ENCODE data around the gene BTN1A1. TPM values are rescaled to one million over a fixed set of nuclear protein-coding genes. Genes with fewer than 3 reads are reported as not detected.

The BTN1A1 gene
- total and polyA plus RNA-seq, 2 donors (not counting 1 experiment from before 2014, with no cell fraction given): not detected

- Histone ChIP-seq H3K9me3 (ENCODE audit: control insufficient read depth, insufficient read depth, low read depth, low read length) (no peaks in the 10 kb centered on the region), H3K4me2 (ENCODE audit: extremely low read depth, insufficient read depth, low read length) (peak overlapping the region; percentile 49), H3K27ac (ENCODE audit: insufficient read depth, low read length) (peak overlapping the region; percentile 10), H3K4me3 (replicated peaks in 1 of 4; ENCODE audit: control extremely low read depth in 1 of 4, insufficient read depth in 1 of 4, low read depth in 3 of 4, low read length in 4 of 4) (peak overlapping the region; percentile 54 to 61 (median 58)), H3K27me3 (ENCODE audit: control insufficient read depth, insufficient read depth, low read length) (no peaks in the 10 kb centered on the region), H3K79me2 (ENCODE audit: control insufficient read depth, insufficient read depth, low read length) (no peaks in the 10 kb centered on the region), H2AFZ (ENCODE audit: low read length) (peak overlapping the region; percentile 81), H3K9ac (ENCODE audit: insufficient read depth, low read length) (peak overlapping the region; percentile 22), H4K20me1 (ENCODE audit: control insufficient read depth, extremely low read depth, insufficient read depth, low read length) (no peaks in the 10 kb centered on the region), H3K36me3 (ENCODE audit: control insufficient read depth, insufficient read depth, low read length) (peaks cover 3% of the 10 kb centered on the region), H3K4me1 (ENCODE audit: control insufficient read depth, extremely low read depth, insufficient read depth, low read length) (no peaks in the 10 kb centered on the region)
- TF ChIP-seq, protein P1, sequence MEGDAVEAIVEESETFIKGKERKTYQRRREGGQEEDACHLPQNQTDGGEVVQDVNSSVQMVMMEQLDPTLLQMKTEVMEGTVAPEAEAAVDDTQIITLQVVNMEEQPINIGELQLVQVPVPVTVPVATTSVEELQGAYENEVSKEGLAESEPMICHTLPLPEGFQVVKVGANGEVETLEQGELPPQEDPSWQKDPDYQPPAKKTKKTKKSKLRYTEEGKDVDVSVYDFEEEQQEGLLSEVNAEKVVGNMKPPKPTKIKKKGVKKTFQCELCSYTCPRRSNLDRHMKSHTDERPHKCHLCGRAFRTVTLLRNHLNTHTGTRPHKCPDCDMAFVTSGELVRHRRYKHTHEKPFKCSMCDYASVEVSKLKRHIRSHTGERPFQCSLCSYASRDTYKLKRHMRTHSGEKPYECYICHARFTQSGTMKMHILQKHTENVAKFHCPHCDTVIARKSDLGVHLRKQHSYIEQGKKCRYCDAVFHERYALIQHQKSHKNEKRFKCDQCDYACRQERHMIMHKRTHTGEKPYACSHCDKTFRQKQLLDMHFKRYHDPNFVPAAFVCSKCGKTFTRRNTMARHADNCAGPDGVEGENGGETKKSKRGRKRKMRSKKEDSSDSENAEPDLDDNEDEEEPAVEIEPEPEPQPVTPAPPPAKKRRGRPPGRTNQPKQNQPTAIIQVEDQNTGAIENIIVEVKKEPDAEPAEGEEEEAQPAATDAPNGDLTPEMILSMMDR (conservative IDR thresholded peaks at IDR 0.05 in 1 of 2, IDR thresholded peaks at IDR 0.05 in 1 of 2; ENCODE audit: low read depth in 1 of 2, low read length in 2 of 2): peak in 1 of 2 donors; percentile 8
- no peak for TF ChIP-seq EZH2 (IDR thresholded peaks at IDR 0.05; ENCODE audit: low read length, missing control alignments)
- peak; percentile 45 to 58 for DNase-seq (ENCODE audit: low read depth in 2 of 2)
Observed at GRCh38 chr6:26550250-26550993, 50.3 kb downstream of the BTN1A1 start.

DNA sequence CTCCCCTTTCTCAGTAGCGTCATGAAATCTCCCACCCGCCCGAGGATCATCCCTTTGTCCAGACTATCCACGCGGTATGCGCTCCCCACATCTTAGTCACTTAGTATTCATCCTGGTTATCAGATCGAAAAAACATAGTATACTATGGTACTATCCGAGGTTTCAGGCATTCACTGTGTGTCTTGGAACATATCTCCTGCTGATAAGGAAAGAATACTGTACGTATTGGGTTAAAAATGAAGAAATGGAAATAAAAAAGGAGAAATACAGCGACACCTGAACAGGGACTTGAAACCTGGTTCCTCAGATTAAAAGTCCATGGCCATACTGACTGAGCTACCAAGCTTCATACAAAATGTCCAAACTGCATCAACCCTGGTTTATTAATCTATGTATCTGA, 52.1 kb downstream of the BTN1A1 start:
- Histone ChIP-seq H3K4me3 (replicated peaks in 1 of 4; ENCODE audit: control extremely low read depth in 1 of 4, insufficient read depth in 1 of 4, low read depth in 3 of 4, low read length in 4 of 4) (no peak overlapping the region), H3K9ac (ENCODE audit: insufficient read depth, low read length) (no peak overlapping the region), H3K27ac (ENCODE audit: insufficient read depth, low read length) (no peak overlapping the region), H3K36me3 (ENCODE audit: control insufficient read depth, insufficient read depth, low read length) (no peaks in the 10 kb centered on the region), H3K4me2 (ENCODE audit: extremely low read depth, insufficient read depth, low read length) (no peak overlapping the region), H3K9me3 (ENCODE audit: control insufficient read depth, insufficient read depth, low read depth, low read length) (no peaks in the 10 kb centered on the region), H3K4me1 (ENCODE audit: control insufficient read depth, extremely low read depth, insufficient read depth, low read length) (no peaks in the 10 kb centered on the region), H3K27me3 (ENCODE audit: control insufficient read depth, insufficient read depth, low read length) (no peaks in the 10 kb centered on the region), H2AFZ (ENCODE audit: low read length) (no peak overlapping the region), H4K20me1 (ENCODE audit: control insufficient read depth, extremely low read depth, insufficient read depth, low read length) (no peaks in the 10 kb centered on the region), H3K79me2 (ENCODE audit: control insufficient read depth, insufficient read depth, low read length) (no peaks in the 10 kb centered on the region)
- TF ChIP-seq, protein P1 (conservative IDR thresholded peaks at IDR 0.05 in 1 of 2, IDR thresholded peaks at IDR 0.05 in 1 of 2; ENCODE audit: low read depth in 1 of 2, low read length in 2 of 2): no peak
- TF ChIP-seq EZH2 (IDR thresholded peaks at IDR 0.05; ENCODE audit: low read length, missing control alignments): no peak
- DNase-seq (ENCODE audit: low read depth in 2 of 2): no peak

DNA sequence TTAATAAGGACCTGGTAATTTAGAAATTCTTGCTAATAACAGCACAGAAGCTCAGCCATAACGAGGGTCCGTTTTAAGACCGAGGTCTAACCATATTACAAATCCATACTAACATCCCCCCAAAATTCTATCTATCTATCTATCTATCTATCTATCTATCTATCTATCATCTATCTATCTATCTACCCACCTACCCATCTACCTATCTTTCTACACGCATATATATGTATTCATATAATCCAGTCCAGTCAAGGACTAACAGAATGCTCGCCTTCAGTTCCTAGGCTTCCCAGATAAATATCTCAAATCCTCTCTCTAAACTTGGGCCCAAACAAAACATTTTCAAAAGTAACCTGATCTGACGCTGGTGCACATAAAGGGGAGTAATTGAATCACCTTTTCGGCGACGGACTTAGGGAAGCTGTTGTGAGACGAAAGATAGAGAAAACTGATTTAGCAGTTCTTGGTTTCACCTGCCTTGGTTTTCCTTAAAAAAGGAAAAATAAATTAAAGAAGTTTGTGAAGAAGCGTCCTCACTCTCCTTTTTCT, 52.6 kb downstream of the BTN1A1 start:
- Histone ChIP-seq H3K4me2 (ENCODE audit: extremely low read depth, insufficient read depth, low read length) (peak overlapping the region; percentile 63), H3K9ac (ENCODE audit: insufficient read depth, low read length) (no peak overlapping the region), H4K20me1 (ENCODE audit: control insufficient read depth, extremely low read depth, insufficient read depth, low read length) (no peaks in the 10 kb centered on the region), H3K36me3 (ENCODE audit: control insufficient read depth, insufficient read depth, low read length) (no peaks in the 10 kb centered on the region), H3K79me2 (ENCODE audit: control insufficient read depth, insufficient read depth, low read length) (no peaks in the 10 kb centered on the region), H3K9me3 (ENCODE audit: control insufficient read depth, insufficient read depth, low read depth, low read length) (no peaks in the 10 kb centered on the region), H3K4me3 (replicated peaks in 1 of 4; ENCODE audit: control extremely low read depth in 1 of 4, insufficient read depth in 1 of 4, low read depth in 3 of 4, low read length in 4 of 4) (peak overlapping the region; percentile 37 to 82 (median 52)), H3K27ac (ENCODE audit: insufficient read depth, low read length) (no peak overlapping the region), H3K4me1 (ENCODE audit: control insufficient read depth, extremely low read depth, insufficient read depth, low read length) (no peaks in the 10 kb centered on the region), H2AFZ (ENCODE audit: low read length) (no peak overlapping the region), H3K27me3 (ENCODE audit: control insufficient read depth, insufficient read depth, low read length) (no peaks in the 10 kb centered on the region)
- no peak for DNase-seq (ENCODE audit: low read depth in 2 of 2)
- no peak for TF ChIP-seq EZH2 (IDR thresholded peaks at IDR 0.05; ENCODE audit: low read length, missing control alignments)
- TF ChIP-seq, protein P1 (conservative IDR thresholded peaks at IDR 0.05 in 1 of 2, IDR thresholded peaks at IDR 0.05 in 1 of 2; ENCODE audit: low read depth in 1 of 2, low read length in 2 of 2): no peak
